GM19468 (cell line): Measurements from ENCODE around the gene BTBD17.

Experiments
- ATAC-seq: cut with Tn5 transposase; IDR thresholded peaks from one replicate; pipeline ENCODE4 v1.9.1; 2021; ENCODE audit warnings: mild to moderate bottlenecking, moderate library complexity, moderate number of reproducible peaks; ENCODE audit not compliant: unreplicated experiment; ENCODE audit errors: extremely low read depth

Gene BTBD17

GRCh38 chr17:74362810-74363498 lies 1.3 kb upstream of the BTBD17 start:
- no peak for ATAC-seq

GRCh38 chr17:74362069-74362405 lies 369 bp upstream of the BTBD17 start:
- no peak for ATAC-seq

- ATAC-seq, result no peak
These were observed 804 bp downstream of the BTBD17 start for GRCh38 chr17:74360899-74361229.

- no peak for ATAC-seq
These were observed 1.8 kb downstream of the BTBD17 start for GRCh38 chr17:74359916-74360315.

GRCh38 chr17:74358697-74359096 lies 3.0 kb downstream of the BTBD17 start:
- ATAC-seq, result no peak

- no peak for ATAC-seq
These were observed 4.2 kb downstream of the BTBD17 start for GRCh38 chr17:74357466-74357809.

- ATAC-seq, result no peak
These were observed 4.8 kb downstream of the BTBD17 start for GRCh38 chr17:74356646-74357465.

GRCh38 chr17:74355065-74355464 lies 6.6 kb downstream of the BTBD17 start:
- no peak for ATAC-seq

- no peak for ATAC-seq
These were observed 7.1 kb downstream of the BTBD17 start for GRCh38 chr17:74354561-74354960.

GRCh38 chr17:74354123-74354522 lies 7.5 kb downstream of the BTBD17 start:
- ATAC-seq, result no peak

GRCh38 chr17:74353446-74354060 lies 8.1 kb downstream of the BTBD17 start:
- ATAC-seq, result no peak

GRCh38 chr17:74351552-74352210 lies 10.0 kb downstream of the BTBD17 start:
- no peak for ATAC-seq

- ATAC-seq, result no peak
These were observed 11.2 kb downstream of the BTBD17 start for GRCh38 chr17:74350486-74350885.

GRCh38 chr17:74349120-74349519 lies 12.5 kb downstream of the BTBD17 start:
- no peak for ATAC-seq

- no peak for ATAC-seq
These were observed 14.0 kb downstream of the BTBD17 start for GRCh38 chr17:74347646-74348045.

GRCh38 chr17:74345433-74346241 lies 16.0 kb downstream of the BTBD17 start:
- ATAC-seq, result no peak

GRCh38 chr17:74344658-74345057 lies 17.0 kb downstream of the BTBD17 start:
- ATAC-seq, result no peak

GRCh38 chr17:74343526-74344284 lies 18.0 kb downstream of the BTBD17 start:
- no peak for ATAC-seq

GRCh38 chr17:74343121-74343520 lies 18.5 kb downstream of the BTBD17 start:
- ATAC-seq, result no peak

- ATAC-seq, result no peak
These were observed 19.4 kb downstream of the BTBD17 start for GRCh38 chr17:74342224-74342623.
